HG02588 (cell line): ENCODE measurements around the gene FCHO1.

ENCODE experiments used
- ATAC-seq: cut with Tn5 transposase; IDR thresholded peaks from one replicate; pipeline ENCODE4 v1.9.1; 2021; ENCODE audit warnings: mild to moderate bottlenecking, moderate library complexity; ENCODE audit not compliant: unreplicated experiment

Gene FCHO1

DNA sequence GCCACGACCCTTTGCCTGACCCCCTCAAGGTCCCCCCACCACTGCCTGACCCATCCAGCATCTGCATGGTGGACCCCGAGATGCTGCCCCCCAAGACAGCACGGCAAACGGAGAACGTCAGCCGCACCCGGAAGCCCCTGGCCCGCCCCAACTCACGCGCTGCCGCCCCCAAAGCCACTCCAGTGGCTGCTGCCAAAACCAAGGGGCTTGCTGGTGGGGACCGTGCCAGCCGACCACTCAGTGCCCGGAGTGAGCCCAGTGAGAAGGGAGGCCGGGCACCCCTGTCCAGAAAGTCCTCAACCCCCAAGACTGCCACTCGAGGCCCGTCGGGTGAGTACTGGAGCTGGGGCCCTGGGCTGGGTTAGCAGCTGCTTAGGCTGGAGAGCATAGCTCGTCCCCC is 23.4 kb upstream of the FCHO1 start:
- ATAC-seq = no peak

- ATAC-seq = no peak
These were observed 18.1 kb upstream of the FCHO1 start for GRCh38 chr19:17733127-17733526.

- ATAC-seq = no peak
These were observed 17.1 kb upstream of the FCHO1 start for GRCh38 chr19:17734146-17734545.

DNA sequence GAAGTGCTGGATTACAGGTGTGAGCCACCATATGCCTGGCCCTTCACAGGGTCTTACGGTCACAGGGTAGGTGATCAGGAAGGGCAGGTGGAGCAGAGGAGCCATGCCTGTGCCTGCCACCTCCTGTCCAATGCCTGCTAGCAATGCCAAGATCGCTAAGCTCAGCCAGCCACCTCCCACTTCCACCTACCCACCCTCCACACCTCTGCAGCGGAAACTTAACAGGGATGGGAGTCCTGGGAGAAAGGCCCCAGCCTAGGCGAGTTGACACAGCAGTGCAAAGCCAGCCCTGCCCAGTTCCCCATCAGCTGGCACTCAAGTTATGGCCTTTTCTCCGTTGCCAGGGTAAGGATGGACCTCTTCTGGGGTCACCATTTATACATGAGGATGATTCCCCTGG is 15.9 kb upstream of the FCHO1 start:
- no peak for ATAC-seq

- ATAC-seq = no peak
These were observed 13.6 kb upstream of the FCHO1 start for GRCh38 chr19:17737690-17738153.

- ATAC-seq = no peak
These were observed 12.0 kb upstream of the FCHO1 start for GRCh38 chr19:17739121-17739875.

GRCh38 chr19:17741456-17741855 is 9.8 kb upstream of the FCHO1 start:
- no peak for ATAC-seq

GRCh38 chr19:17743874-17744580 is 7.2 kb upstream of the FCHO1 start:
- ATAC-seq = no peak

DNA sequence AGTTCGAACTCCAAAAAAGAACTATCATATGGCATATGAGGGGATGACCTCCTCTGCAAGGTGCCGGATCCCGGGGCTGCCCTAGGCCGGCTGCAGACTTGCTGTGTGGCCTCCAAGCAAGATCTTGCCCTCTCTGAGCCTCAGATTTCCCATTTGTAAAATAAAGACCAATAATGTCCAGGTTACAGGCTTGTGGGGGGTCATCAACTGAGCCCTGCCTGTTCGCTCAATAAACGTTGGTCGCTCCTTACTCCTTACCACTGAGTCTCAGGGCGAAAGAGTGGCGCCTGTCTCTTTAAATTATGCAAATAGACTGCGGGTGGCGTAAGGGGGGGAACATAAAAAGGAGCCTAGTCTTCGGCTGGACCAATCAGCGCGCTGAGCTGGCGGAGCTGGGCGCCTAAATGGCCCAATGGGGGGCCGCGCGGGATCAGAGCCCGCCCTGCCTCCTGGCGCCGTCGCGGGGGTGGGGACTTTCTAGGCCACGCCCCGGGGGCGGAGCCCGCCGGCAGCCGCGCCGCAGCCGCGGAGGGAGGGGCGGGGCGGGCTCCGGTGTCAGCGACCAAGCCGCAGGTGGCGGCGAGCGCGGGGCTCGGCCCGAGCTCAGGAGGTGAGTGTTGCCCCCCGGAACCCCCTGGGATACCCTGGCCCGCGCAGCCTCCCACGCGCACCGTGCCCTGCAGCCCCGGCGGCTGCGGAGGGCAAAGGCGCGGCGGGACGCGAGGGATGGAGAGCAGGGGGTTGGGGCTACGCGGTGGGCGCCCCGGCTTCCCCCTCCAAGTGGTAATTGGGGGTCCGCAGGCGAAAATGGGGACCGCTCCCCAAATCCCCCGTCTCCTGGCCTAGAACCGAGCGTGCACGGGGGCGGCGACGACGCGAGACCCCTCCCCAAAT is 3.8 kb upstream of the FCHO1 start:
- ATAC-seq = peak; percentile 75

GRCh38 chr19:17748884-17749638 is 2.2 kb upstream of the FCHO1 start:
- ATAC-seq = no peak

- ATAC-seq = no peak
These were observed 1.4 kb upstream of the FCHO1 start for GRCh38 chr19:17749912-17750317.

- ATAC-seq = no peak
These were observed 616 bp downstream of the FCHO1 start for GRCh38 chr19:17751912-17752273.

- no peak for ATAC-seq
These were observed 1.8 kb downstream of the FCHO1 start for GRCh38 chr19:17752865-17753639.

- ATAC-seq = no peak
These were observed 2.7 kb downstream of the FCHO1 start for GRCh38 chr19:17753976-17754375.

- ATAC-seq = peak; percentile 51
These were observed 3.6 kb downstream of the FCHO1 start for GRCh38 chr19:17754634-17755442.

DNA sequence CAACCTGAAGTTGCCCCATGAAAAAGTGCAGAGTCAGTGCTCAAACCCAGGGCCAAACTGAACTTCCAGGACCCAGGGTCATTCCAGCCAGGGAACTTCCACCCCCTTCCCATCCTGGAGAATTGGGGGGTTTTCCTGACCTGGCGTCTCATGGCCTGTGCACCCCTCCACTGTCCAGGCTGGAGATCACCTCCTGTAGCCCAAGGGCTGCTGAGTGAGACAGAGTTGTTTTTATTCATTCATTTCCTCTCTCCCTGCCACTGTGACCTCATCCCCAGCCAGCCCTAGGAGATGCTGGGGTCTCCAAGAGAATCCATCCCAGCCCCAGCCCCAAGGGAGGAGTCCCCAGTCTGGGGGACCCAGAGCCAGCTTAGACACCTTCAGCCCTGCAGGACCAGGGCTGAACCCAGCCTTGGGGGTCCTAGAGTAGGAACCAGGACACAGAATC is 4.2 kb downstream of the FCHO1 start:
- ATAC-seq = no peak

DNA sequence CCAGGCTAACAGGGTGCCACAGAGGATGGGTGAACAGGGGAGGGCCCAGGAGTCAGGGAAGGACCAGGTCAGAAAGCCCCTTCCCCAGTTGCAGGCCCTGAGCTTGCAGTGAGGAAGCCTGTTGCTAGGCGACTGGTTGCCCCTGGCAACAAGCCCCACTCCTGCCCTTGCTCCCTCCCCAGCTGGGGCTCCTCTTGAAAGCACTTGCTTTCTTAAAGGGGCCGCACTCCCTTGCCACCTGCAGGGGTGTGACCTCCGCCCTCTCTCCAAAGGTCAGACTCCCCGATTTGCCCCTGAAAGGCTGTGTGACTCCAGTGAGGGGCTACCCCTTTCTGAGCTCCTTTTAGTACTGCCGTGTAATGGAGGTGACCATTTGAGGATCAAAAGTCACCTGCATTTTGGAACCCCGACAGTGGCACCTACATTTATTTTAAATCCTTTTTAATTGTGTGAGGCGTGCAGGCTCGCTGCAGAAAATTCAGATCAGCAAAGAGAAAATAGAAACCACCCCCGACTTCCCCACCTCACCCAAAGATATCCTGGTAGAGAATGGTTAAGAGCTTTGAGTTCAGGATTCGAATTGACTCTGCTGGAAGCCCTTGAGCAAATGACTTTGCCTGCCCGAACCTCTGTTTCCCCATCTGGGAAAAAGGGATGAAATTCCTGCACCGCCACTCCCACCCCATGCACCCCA is 4.8 kb downstream of the FCHO1 start:
- no peak for ATAC-seq

DNA sequence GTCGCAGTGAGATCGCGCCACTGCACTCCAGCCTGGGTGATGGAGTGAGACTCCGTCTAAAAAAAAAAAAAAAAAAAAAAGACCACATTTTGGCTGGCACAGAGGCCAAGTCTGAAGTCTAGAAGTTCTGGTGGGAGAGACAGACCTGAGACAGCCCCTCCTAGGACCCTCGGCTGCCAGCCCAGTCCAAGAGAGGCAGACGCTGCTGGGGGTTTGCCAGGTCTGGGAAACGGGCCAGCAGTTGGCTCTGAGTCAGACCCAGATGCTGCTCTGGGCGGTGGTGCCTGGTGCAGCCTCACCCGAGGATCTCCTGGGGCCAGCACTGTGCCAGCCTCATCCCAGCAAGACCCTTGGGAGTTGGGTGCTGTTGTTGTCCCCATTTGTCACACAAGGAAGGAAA is 5.8 kb downstream of the FCHO1 start:
- ATAC-seq = no peak
